HG02973 (cell line): Measurements from ENCODE around the gene ZBTB46.
"Not testable (repeated sequence)": the region's sequence is repeated elsewhere in the genome, so short reads cannot be mapped to it uniquely, and the experiment has no call there.

Source experiments
- ATAC-seq: cut with Tn5 transposase; IDR thresholded peaks from one replicate; pipeline ENCODE4 v1.9.1; 2021; ENCODE audit warnings: moderate library complexity; ENCODE audit not compliant: unreplicated experiment

The ZBTB46 gene

DNA sequence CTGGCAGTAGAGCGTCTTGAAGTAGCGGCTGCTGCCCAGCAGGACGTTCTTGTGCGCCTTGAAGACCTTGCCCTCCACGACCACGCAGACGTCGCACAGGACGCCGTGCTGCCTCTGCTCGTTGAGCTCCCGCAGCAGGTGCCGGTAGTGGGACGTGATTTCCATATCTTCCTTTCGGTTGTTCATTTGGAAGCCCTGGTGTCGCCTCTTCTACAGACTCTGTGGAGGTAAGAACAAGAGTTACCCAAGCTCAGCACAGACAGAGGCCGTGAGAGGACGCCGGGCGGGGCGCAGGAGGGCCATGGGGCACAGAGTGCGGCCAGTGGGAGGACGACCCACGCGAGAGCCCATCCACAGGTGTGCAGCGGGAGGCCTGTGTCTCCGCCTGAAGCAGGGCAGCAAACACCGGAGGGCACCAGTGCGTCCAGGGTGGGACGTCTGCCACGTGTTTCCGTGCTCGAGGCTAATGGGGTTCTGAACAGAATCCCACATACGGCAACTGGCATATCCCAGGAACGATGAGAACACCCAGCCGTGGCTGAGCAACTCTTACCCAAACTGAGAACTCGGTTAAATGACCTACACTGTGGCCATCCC is 40.4 kb downstream of the ZBTB46 start:
- no peak for ATAC-seq

GRCh38 chr20:63789836-63790571 is 41.1 kb downstream of the ZBTB46 start:
- ATAC-seq = no peak

GRCh38 chr20:63787749-63788148 is 43.3 kb downstream of the ZBTB46 start:
- ATAC-seq = no peak

DNA sequence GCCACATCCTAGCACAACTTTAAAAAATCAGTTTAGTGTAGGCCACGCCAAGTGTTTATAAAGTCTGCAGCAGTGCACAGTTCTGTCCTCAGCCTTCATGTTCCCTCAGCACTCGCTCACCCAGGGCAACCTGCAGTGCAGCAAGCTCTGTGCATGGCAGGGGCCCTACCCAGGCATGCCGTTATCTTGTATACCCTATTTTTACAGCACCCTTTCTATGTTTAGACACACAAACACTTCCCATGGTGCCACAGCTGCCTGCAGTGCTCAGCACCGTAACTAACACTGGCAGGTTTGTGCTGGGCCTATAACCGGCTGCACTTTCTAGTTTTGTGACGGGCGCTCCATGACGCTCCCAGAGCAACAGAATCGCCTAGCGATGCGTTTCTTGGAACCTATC is 43.8 kb downstream of the ZBTB46 start:
- ATAC-seq = no peak

- no peak for ATAC-seq
Observed at GRCh38 chr20:63785691-63786131, 45.4 kb downstream of the ZBTB46 start.

- no peak for ATAC-seq
Observed at GRCh38 chr20:63783970-63784369, 47.1 kb downstream of the ZBTB46 start.

DNA sequence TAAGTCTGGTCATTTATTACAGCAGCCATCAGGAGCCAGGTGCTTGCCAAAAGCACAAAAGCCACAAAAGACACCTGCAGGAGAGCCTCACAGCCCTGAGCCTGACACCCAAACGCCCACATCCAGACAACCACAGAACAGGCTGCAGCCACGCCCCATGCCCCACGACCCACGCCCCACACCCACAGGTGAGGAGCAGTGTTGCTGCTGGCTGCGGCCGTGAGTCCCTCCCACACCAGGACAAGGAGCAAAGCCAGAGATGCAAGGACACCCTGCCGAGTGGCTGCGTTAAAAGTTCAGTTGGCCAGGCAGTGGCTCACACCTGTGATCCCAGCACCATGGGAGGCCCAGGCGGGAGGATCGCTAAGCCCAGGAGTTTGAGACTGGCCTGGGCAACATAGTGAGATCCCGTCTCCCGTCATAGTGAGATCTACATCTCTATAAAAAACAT is 48.5 kb downstream of the ZBTB46 start:
- no peak for ATAC-seq

- ATAC-seq = no peak
Observed at GRCh38 chr20:63782051-63782471, 49.0 kb downstream of the ZBTB46 start.

DNA sequence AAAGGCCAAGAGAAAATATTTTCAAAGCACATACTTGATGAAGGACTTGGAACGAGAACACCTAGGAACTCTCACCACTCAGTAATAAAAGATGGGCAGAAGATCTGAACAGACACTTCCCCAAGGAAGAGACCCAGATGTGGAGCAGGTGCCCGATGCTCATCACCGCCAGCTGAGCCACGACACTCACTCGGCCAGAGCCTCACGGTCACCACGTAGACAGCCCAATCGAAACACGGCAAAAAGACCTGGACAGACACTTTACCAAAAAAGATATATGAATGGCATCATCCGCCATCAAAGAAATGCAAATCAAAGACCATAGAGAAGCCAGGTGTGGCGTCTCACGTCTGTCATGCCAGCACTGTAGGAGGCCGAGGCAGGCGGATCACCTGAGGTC is 49.9 kb downstream of the ZBTB46 start:
- no peak for ATAC-seq

GRCh38 chr20:63778857-63779256 is 52.2 kb downstream of the ZBTB46 start:
- ATAC-seq = no peak

- no peak for ATAC-seq
Observed at GRCh38 chr20:63778034-63778752, 52.9 kb downstream of the ZBTB46 start.

DNA sequence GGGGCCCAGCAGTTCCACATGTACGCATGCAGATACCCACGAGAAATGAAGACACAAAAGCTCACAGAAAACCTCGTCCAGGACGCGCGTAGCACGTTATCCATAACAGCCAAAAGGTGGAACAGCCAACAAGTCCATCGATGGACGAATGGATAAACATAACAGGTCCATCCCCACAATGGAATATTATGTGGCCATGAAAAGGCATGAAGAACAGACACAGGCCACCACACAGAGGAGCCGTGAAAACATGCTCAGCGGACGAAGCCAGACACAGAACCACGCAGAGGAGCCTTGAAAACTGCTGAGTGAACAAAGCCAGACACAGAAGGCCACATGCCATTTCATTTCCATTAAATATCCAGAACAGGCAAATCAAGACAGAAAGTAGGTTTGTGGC is 53.5 kb downstream of the ZBTB46 start:
- no peak for ATAC-seq

GRCh38 chr20:63776875-63777274 is 54.2 kb downstream of the ZBTB46 start:
- not testable (repeated sequence) for ATAC-seq

GRCh38 chr20:63775096-63775978 is 55.7 kb downstream of the ZBTB46 start:
- ATAC-seq = no peak

DNA sequence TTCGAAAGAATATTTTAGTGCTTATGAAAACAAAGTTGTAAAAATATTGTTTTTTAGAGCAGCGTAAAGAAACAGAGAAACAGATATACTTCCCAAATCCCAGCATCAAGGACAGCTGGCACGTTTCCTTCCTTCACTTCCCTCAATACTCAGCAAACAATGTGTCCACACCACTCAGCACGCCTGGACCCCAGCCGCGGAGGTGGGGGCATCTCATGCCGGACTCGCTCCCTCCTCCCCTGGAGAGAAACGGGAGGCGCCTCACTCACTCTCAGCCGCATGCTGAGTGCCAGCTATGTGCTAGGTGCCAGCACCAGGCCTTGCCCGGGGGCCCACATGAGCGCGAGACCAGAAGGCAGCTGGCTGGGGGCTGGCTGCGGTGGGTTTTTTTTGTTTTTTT is 56.8 kb downstream of the ZBTB46 start:
- ATAC-seq = no peak

- ATAC-seq = no peak
Observed at GRCh38 chr20:63773571-63774241, 57.4 kb downstream of the ZBTB46 start.

GRCh38 chr20:63772781-63773518 is 58.1 kb downstream of the ZBTB46 start:
- ATAC-seq = no peak

DNA sequence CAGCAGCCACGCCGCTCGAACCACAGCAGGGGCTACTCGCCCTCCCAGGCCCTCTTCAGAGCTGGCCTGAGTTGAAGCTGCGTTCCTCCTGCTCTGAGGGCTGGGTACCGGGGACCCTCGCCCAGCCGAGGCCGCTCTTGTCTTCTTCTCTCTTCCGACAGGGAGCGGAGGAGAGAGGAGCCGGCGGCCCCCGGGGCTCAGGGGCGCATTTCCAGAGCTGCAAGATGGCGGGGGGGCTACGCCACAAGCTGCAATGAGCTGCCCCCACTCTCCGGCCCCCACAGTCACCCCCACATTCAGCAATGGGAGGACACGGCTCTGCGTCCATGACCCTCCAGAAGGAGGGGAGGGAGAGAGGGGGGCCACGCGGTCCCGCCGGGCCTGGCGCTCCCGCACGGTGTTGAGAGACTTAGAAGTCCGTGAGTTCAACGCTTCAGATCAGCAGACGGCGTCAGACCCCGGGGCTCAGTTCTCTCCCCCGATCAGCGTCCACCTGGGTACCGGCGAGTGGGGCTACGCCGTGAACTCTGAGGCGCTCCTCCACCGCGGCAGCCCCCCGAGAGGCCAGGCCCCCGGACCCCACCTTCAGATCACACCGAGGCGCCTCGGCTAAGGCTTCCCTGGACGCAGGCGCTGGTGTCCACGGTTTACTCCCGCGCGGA is 59.9 kb downstream of the ZBTB46 start:
- no peak for ATAC-seq

- no peak for ATAC-seq
Observed at GRCh38 chr20:63769891-63770474, 61.1 kb downstream of the ZBTB46 start.
